C4-2B (cell line): Measurements from ENCODE around the gene FOXM1.

ENCODE experiments used
- CTCF ChIP-seq: fragments of 450-650 bp; conservative IDR thresholded peaks from 2 replicates; pipeline ENCODE4 v1.5.1; 2017; ENCODE audit warnings: mild to moderate bottlenecking
- ZFX ChIP-seq: fragments of 450-650 bp; IDR thresholded peaks from 2 replicates; pipeline ENCODE4 v1.6.1; 2017

- no peak for TF ChIP-seq CTCF
- TF ChIP-seq ZFX: no peak
Observed at GRCh38 chr12:2877953-2878732, 1.2 kb upstream of the FOXM1 start.
